ENCODE data around the gene NACC2.

NACC2 gene

DNA sequence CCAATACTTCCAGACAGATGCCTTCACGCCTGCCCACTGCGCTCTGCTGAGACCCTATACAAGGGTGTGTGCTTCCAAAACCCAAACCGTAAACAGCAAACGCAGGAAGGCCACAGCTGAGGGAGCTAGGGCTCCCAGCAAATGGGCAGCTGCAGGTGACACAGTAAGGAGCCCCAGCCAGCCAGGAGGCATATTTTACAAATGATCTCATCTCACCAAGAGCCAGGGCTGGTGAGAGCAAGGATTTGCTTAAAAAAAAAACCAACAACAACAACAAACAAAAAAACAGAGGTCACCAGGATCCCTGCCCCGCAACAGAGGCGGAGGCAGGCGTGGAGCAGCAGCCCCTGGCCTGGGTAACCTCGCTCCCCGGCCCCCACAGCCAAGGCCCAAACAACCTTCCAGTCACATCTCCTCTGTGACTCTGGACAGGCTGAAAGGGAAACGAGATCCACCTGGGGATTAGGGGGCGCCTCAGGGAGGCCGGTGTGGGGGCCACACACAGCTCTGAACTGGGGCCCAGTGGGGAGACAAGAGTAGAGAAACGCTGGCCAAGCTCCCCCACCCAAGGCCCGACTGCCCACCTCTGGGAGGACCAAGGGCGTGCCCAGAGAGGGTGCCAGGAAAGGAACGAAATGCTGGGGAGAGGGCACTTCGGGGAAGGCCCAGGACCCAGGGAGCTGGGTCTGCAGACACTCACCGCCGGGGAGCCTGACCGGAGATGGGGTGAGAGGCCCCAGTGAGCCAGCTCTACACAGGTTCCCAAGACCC is 3.3 kb downstream of the NACC2 start:
- no peak for DNase-seq

- DNase-seq: no peak
These were observed 4.1 kb downstream of the NACC2 start for GRCh38 chr9:136090768-136091581.

DNA sequence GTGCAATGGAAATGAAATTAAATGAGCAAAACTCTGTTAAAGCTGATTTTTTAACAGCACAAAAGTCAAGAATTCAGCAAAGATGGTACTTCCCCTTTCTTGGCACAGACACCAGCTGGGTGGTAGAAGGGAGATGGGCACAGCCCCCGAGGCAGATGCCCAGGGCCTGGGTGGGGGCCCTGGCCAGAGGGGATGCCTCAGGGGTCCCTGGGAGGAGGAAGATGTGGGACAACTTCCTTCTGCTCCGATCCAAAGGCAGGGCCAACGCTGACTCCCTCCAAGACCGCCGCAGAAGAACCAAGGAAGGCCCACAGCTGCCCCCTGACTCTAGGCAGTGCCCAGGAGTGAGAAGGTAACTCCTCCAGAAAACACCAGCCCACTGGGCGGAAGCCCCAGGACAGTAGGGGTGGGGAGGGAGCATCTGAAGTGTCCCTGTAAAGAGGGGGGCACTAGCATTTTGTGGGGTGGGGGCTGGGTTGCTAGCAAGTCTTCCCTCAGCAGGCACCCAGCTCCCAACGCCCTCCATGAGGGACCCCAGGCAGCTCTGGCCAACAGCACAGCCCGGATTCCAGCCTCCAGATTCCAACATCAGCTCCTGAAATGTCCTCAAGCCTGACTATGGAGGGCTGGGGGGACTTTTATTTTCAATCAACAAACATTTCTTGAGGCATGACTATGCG is 4.9 kb downstream of the NACC2 start:
- DNase-seq: no peak

- DNase-seq: no peak
These were observed 5.4 kb downstream of the NACC2 start for GRCh38 chr9:136089697-136090045.

DNA sequence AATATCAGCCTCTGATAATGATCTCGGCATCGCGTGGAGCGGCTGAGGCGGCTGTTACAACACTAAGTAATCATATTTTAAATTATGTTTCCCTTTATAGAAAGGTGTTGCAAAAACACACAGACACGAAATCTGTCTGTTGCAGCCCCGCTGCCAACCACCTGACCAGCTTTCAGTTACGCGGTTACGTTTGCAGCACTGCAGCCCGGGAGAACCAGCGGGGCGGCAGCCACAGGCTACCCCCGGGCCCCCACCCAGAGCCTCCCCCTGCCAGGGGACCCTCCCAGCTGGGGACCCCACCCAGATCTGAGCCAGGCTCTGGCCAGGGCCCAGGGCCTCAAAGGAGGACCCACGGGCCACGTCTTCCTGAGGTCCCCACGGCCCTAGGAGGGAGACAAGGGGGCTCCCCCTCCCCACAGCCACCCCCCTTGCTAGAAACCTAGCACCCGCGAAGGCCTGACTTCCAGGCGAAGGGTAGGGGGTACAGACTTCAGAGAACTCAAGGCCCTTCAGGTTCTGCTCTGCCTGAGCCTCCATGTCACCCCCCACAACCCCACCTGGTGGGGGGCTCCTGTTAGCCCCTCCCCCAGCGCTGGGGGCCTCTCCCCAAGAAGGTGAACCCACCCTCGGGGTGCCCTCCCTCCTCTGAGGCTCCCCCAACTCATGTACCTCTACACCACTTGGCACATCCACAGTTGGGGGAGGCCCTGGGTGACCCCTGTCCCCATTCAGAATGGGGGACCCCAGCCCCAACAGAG is 6.0 kb downstream of the NACC2 start:
- no peak for DNase-seq

- no peak for DNase-seq
These were observed 6.6 kb downstream of the NACC2 start for GRCh38 chr9:136088481-136088938.

- no peak for DNase-seq
These were observed 7.2 kb downstream of the NACC2 start for GRCh38 chr9:136087741-136088480.

GRCh38 chr9:136086951-136087740 is 7.9 kb downstream of the NACC2 start:
- no peak for DNase-seq

DNA sequence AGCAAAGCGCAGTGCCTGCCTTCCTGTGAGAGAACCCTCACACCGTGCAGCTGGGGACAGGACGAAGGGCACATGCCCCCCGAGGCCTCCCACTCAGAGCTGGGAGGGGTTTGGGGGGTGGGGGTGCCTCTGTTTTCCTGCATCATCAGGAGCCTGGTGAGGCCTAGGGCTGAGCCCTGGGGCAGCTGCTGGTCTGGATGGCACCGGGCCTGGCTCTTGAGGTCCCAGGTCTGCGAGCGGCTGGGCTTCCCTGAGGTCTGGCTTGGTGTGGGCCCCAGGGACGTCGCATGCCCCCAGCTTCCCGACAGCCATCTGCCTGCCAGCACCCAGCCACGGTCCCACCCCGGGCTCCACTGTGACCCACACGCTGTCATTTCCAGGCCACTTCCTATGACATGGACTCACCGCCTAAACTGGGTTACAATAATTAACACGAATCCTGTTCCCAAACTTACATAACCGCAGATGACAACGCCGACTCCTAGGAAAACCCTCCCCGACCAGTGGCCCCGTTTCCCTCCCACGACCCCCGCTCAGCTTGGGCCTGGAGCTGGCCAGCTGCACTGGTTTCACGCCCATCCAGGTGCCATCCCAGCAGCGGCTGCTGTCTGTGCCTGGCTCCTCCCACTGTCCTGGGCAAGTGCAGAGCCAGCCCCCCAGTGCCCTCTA is 8.7 kb downstream of the NACC2 start:
- no peak for DNase-seq

GRCh38 chr9:136085815-136086212 is 9.3 kb downstream of the NACC2 start:
- no peak for DNase-seq

DNA sequence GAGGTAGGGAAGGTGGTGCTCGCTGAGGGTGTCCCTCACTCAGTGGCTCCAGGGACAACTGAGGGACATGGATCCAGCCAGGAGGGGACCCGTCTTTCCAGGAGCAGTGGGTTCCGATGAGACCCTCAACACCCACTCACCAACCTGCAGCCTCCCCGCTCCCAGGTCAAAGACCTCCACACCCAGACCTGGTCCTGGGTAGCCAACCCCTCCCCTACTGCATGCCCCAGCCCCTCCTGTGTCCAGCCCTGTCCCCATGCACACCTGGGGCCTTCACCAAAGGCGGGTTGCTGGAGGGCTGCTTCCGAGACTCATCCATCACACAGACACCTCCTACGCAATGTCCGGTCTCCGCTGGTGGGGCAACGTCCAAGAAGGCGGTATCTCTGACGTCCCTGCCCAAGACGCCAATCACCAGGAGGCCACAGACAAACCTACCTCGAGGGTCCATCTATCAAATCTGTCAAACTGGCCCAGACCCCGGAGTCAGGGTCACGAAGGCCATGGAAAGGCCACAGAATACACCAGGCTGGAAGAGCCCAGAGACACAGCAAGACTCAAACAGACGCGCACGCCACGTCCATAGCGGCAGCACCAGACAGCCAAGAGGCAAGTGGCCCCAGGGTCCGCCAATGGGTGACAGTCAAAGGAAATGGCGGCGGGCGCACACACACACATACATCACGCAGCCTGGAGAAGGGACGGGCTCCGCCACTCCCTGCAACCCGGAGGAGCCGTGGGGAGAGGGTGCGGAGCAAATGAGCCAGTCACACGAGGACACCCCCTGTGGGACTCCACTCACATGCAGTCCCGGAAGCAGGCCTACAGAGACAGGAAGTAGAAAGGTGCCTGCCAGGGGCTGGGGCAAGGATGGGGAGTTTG is 10.8 kb downstream of the NACC2 start:
- DNase-seq: no peak

- no peak for DNase-seq
These were observed 11.5 kb downstream of the NACC2 start for GRCh38 chr9:136083558-136084062.

DNA sequence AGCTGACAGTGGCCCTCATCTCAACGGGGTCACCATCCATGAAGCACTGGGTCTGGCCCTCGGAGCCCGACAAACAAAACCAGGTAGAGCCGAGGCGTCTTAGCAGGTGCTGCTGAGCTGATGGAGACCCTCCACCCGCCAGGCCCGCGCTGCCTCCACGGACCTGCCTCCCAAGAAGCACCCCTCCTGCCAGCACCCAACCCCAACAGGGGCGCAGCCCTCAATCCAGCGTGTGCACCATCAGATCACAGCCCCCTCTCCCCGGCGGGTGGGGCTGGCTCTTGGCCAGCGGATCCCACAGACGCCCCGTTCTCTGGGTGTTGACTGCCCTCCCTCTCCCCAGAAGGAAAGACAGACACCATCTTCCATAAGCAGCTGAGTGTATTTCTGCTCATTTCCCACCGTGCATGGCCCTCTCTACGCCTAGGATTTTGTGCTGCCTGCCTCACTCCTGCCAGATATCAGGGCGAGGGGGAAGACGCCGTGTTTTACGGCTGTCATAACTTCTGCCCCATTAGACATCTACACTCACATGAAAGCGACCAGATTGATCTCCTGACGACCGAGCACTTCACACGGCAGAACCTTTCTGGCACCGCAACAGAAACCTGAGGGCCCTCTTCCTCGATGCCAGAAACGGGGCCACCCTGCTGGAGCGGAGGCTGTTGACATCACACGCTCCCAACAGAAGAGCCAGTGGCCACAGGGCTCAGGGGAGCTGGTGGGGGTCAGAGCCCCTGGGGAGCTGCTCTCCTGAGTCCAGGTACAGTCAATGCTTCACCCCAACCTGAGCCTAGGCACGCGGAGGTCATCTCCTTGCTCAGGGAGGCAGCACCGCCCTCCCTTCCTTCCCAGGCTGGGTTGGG is 12.4 kb downstream of the NACC2 start:
- no peak for DNase-seq

- no peak for DNase-seq
These were observed 13.1 kb downstream of the NACC2 start for GRCh38 chr9:136081826-136082495.

- no peak for DNase-seq
These were observed 13.8 kb downstream of the NACC2 start for GRCh38 chr9:136081113-136081825.

DNA sequence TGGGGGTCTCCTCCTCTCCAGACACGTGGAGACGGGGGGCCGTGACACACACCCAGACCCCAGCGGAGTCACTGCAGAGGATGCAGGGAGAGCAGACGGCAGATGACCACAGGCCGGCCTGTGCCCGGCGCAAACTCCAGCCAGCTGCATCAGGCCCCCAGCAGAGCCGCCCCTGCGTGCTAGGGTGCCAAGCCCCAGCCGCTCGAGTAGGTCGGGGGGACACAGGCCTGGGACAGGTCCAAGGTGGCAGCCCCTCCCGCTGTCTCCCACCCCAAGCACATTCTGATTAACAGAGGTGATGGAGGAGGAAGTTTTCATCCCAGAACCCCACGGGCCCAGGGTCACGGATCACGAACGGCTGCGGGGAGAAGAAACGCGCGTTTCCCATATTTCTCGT is 14.4 kb downstream of the NACC2 start:
- no peak for DNase-seq

DNA sequence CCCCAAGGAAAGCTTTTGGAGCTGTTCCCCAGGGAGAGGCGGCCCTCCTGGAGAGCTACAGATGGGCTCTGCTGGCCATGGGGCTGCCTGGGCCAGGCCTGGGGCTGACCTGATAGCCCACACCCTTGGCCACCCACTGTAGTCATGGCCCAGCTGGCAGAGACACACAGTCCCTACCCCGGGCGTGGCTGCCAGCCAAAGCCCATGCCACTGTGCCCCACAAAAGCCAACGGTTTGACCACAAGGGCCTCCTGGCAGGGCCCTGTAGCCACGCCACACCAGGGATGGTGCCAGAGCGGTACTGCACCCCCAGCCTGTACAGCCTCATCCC is 15.2 kb downstream of the NACC2 start:
- no peak for DNase-seq
